ENCODE measurements around the gene ACTG1. TPM values are rescaled to one million over a fixed set of nuclear protein-coding genes. Genes with fewer than 3 reads are reported as not detected.

Gene ACTG1
- polyA plus RNA-seq, 1 of the 3 experiments (the other 2 are of a cell fraction), result 7,871 TPM

- ChIA-PET CTCF (interaction anchor here (1.2 to 3.3 kb wide), 3 partner anchors 10 to 116 kb away, joined by 3 to 16 read pairs (median 6); no protein-coding TSS in a partner anchor), POLR2A (interaction anchor here (0.9 kb wide), 1 partner anchor 10 kb away, joined by 4 read pairs; no protein-coding TSS in a partner anchor)
- Histone ChIP-seq H3K4me1 (ENCODE audit: control insufficient read depth in 1 of 2, insufficient read depth in 2 of 2, low read depth in 1 of 2, low read length in 1 of 2) (peaks cover 12 to 25% of the 10 kb centered on the region in 2 experiments; a peak in 3 of 4 replicates), H3K27me3 (ENCODE audit: insufficient read depth) (no peaks in the 10 kb centered on the region), H3K79me2 (ENCODE audit: insufficient read depth) (peaks cover 37% of the 10 kb centered on the region), H3K36me3 (replicated peaks in 1 of 2; ENCODE audit: control insufficient read depth in 1 of 2, insufficient read depth in 2 of 2, low read length in 1 of 2) (peaks cover 29 to 37% of the 10 kb centered on the region in 2 experiments), H3K9me2 (no peaks in the 10 kb centered on the region), H2AFZ (ENCODE audit: low read depth) (no peak overlapping the region), H4K20me1 (ENCODE audit: insufficient read depth) (peaks cover 10% of the 10 kb centered on the region; the same call in 1 of the 2 replicates), H3K4me2 (peak overlapping the region; percentile 49), H3K9ac (no peak overlapping the region), H3K4me3 (ENCODE audit: low read depth in 2 of 2, low read length in 1 of 2) (no peak overlapping the region), H3K9me3 (no peaks in the 10 kb centered on the region), H3K27ac (ENCODE audit: low read depth in 2 of 2, low read length in 1 of 2) (peak overlapping the region in 1 of 2 experiments; percentile 18; a peak in 1 of 4 replicates), H3F3A (replicated peaks; ENCODE audit: insufficient read depth) (peaks cover 55% of the 10 kb centered on the region)
- WGBS (ENCODE audit: low lambda C conversion rate), result 87% methylated on average over 5 of the region's 6 CpGs
- DNase-seq, result no peak
- TF ChIP-seq EZH2phosphoT487 (IDR thresholded peaks at IDR 0.05; ENCODE audit: borderline replicate concordance, low read depth) (no peak), RXRA (IDR thresholded peaks at IDR 0.05; ENCODE audit: borderline replicate concordance, low read depth) (no peak)
These were observed 44.3 kb upstream of the ACTG1 start for GRCh38 chr17:81556863-81557262.

DNA sequence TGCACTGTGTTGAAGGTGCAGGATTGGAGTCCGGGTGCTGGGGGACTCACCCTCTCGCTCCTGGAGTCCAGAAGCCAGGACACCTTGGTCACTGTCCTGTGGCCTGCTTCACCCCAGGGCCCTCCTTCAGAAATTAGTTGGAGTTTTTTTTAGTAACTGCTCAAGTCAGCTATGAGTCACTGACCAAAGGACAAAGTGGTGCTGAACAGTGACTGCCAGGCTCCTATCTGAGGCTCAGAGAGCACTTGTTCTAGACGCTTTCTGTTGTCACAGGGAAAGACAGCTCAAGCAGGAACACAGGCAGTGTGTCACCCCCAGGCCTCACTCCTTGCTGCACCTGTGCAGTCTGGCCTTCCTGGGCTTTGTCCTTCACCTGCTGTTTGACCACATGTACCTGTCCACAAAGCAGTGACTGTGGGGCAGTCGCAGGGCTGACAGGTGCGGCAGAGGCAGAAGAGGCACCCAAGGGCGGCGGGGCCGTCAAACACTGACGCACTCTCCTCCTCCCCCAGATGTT lies 43.6 kb upstream of the ACTG1 start:
- H3K79me2 ChIP-seq (ENCODE audit: insufficient read depth), result peaks cover 39% of the 10 kb centered on the region
- TF ChIP-seq TCF12 (IDR thresholded peaks at IDR 0.05), result peak; percentile 43; the same call in 1 of the 2 replicates
- TF ChIP-seq, protein P1, sequence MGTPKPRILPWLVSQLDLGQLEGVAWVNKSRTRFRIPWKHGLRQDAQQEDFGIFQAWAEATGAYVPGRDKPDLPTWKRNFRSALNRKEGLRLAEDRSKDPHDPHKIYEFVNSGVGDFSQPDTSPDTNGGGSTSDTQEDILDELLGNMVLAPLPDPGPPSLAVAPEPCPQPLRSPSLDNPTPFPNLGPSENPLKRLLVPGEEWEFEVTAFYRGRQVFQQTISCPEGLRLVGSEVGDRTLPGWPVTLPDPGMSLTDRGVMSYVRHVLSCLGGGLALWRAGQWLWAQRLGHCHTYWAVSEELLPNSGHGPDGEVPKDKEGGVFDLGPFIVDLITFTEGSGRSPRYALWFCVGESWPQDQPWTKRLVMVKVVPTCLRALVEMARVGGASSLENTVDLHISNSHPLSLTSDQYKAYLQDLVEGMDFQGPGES (IDR thresholded peaks at IDR 0.05; ENCODE audit: low read depth, low read length), result no peak
- TF ChIP-seq RAD21 (IDR thresholded peaks at IDR 0.05; ENCODE audit: low read length), result no peak
- no peak for TF ChIP-seq EP300 (IDR thresholded peaks at IDR 0.05; ENCODE audit: borderline replicate concordance in 1 of 2, low read depth in 1 of 2, low read length in 1 of 2)
- peak; percentile 22; the same call in 1 of the 2 replicates for TF ChIP-seq JUND (IDR thresholded peaks at IDR 0.05)
- peak; percentile 50; the same call in 1 of the 2 replicates for TF ChIP-seq FOSL2 (IDR thresholded peaks at IDR 0.05; ENCODE audit: borderline replicate concordance, low read depth)
- TF ChIP-seq, protein P2, sequence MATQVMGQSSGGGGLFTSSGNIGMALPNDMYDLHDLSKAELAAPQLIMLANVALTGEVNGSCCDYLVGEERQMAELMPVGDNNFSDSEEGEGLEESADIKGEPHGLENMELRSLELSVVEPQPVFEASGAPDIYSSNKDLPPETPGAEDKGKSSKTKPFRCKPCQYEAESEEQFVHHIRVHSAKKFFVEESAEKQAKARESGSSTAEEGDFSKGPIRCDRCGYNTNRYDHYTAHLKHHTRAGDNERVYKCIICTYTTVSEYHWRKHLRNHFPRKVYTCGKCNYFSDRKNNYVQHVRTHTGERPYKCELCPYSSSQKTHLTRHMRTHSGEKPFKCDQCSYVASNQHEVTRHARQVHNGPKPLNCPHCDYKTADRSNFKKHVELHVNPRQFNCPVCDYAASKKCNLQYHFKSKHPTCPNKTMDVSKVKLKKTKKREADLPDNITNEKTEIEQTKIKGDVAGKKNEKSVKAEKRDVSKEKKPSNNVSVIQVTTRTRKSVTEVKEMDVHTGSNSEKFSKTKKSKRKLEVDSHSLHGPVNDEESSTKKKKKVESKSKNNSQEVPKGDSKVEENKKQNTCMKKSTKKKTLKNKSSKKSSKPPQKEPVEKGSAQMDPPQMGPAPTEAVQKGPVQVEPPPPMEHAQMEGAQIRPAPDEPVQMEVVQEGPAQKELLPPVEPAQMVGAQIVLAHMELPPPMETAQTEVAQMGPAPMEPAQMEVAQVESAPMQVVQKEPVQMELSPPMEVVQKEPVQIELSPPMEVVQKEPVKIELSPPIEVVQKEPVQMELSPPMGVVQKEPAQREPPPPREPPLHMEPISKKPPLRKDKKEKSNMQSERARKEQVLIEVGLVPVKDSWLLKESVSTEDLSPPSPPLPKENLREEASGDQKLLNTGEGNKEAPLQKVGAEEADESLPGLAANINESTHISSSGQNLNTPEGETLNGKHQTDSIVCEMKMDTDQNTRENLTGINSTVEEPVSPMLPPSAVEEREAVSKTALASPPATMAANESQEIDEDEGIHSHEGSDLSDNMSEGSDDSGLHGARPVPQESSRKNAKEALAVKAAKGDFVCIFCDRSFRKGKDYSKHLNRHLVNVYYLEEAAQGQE (IDR thresholded peaks at IDR 0.05; ENCODE audit: low read depth, low read length), result 0 out of 2 replicates have a peak, but pooled peaks have one; percentile 18
- 83% methylated on average over 9 of the region's 9 CpGs for WGBS (ENCODE audit: low lambda C conversion rate)
- POLR2A ChIA-PET, result no interaction called here
- peak overlapping the region; percentile 49 for H3K4me2 ChIP-seq
- H3K9me3 ChIP-seq, result no peaks in the 10 kb centered on the region
- H4K20me1 ChIP-seq (ENCODE audit: insufficient read depth), result peaks cover 11% of the 10 kb centered on the region; the same call in 1 of the 2 replicates
- peaks cover 15 to 25% of the 10 kb centered on the region in 2 experiments; a peak in 3 of 4 replicates for H3K4me1 ChIP-seq (ENCODE audit: control insufficient read depth in 1 of 2, insufficient read depth in 2 of 2, low read depth in 1 of 2, low read length in 1 of 2)
- no peaks in the 10 kb centered on the region for H3K27me3 ChIP-seq (ENCODE audit: insufficient read depth)
- H3K4me3 ChIP-seq (ENCODE audit: low read depth in 2 of 2, low read length in 1 of 2), result no peak overlapping the region
- no peak for DNase-seq
- peaks cover 23 to 33% of the 10 kb centered on the region in 2 experiments for H3K36me3 ChIP-seq (replicated peaks in 1 of 2; ENCODE audit: control insufficient read depth in 1 of 2, insufficient read depth in 2 of 2, low read length in 1 of 2)
- H3K9me2 ChIP-seq, result no peaks in the 10 kb centered on the region
- CTCF ChIA-PET, result interaction anchor here (0.8 to 1.2 kb wide), 2 partner anchors 8 to 116 kb away, joined by 3 read pairs; no protein-coding TSS in a partner anchor
- H2AFZ ChIP-seq (ENCODE audit: low read depth), result no peak overlapping the region
- no peak overlapping the region for H3K9ac ChIP-seq
- peak overlapping the region in 1 of 2 experiments; percentile 18; a peak in 1 of 4 replicates for H3K27ac ChIP-seq (ENCODE audit: low read depth in 2 of 2, low read length in 1 of 2)
- H3F3A ChIP-seq (replicated peaks; ENCODE audit: insufficient read depth), result peaks cover 55% of the 10 kb centered on the region

All from SK-N-SH (cell line).